Suprapubic skin (tissue), 4 donors: ENCODE measurements around the gene ZYG11A. TPM values are rescaled to one million over a fixed set of nuclear protein-coding genes. Genes with fewer than 3 reads are reported as not detected.

Source experiments
- DNase-seq, 2 donors: peaks; one replicate each; pipeline ENCODE4 v3.0.0-alpha.2; 2019; ENCODE audit warnings: low spot score in 2 of 2
- H3K27ac ChIP-seq: fragments of 200-600 bp; sonication (generic); one replicate; pipeline ENCODE4 v1.5.1; 2019
- H3K27me3 ChIP-seq: fragments of 200-600 bp; sonication (generic); one replicate; pipeline ENCODE4 v1.5.1; 2019
- H3K36me3 ChIP-seq: fragments of 200-600 bp; sonication (generic); one replicate; pipeline ENCODE4 v1.5.1; 2019
- H3K4me1 ChIP-seq: fragments of 200-600 bp; sonication (generic); one replicate; pipeline ENCODE4 v1.5.1; 2019
- H3K4me3 ChIP-seq: fragments of 200-600 bp; sonication (generic); one replicate; pipeline ENCODE4 v1.5.1; 2019; ENCODE audit warnings: mild to moderate bottlenecking
- H3K9me3 ChIP-seq: fragments of 200-600 bp; sonication (generic); one replicate; pipeline ENCODE4 v1.5.1; 2019
- CTCF ChIP-seq, 2 donors: fragments of 200-600 bp in 1 of 2; fragments of 450-650 bp in 1 of 2; sonication (generic) in 1 of 2; IDR thresholded peaks; one replicate each; pipeline ENCODE4 v1.5.1; 2016 to 2019; ENCODE audit warnings: antibody characterized with exemption in 2 of 2, mild to moderate bottlenecking in 1 of 2, moderate library complexity in 1 of 2
- EP300 ChIP-seq: sonication (generic); formaldehyde crosslinking; IDR thresholded peaks from one replicate; pipeline ENCODE4 v1.6.1; 2017; ENCODE audit warnings: antibody characterized with exemption
- POLR2A ChIP-seq, 2 donors: fragments of 450-650 bp; IDR thresholded peaks; one replicate each; pipeline ENCODE4 v1.6.1; 2017; ENCODE audit warnings: antibody characterized with exemption in 2 of 2, mild to moderate bottlenecking in 2 of 2, moderate library complexity in 2 of 2
- POLR2AphosphoS5 ChIP-seq, 3 donors: sonication (generic); formaldehyde crosslinking; IDR thresholded peaks; one replicate each; pipeline ENCODE4 v1.6.1; 2017; ENCODE audit warnings: antibody characterized with exemption in 3 of 3
- WGBS: methylation state at CpG from one replicate; pipeline ENCODE4 v1.1.5; 2018; 5-methylcytosine and 5-hydroxymethylcytosine counted together
- total RNA-seq, 4 donors: library from RNA; depleted of rRNA; stranded (reverse); fragments of >200 nt; gene quantifications; one replicate each; pipeline ENCODE4 v1.1.0, GENCODE V29; 2016

Gene ZYG11A
- total RNA-seq, 4 donors from 2014 or later, result 0.26 TPM; not detected in 3

- H3K4me3 ChIP-seq, result no peak overlapping the region
Measured at GRCh38 chr1:52925571-52926005, 83.0 kb downstream of the ZYG11A start.

GRCh38 chr1:52926864-52927211 is 84.3 kb downstream of the ZYG11A start:
- Histone ChIP-seq H3K27ac (peak overlapping the region; percentile 70), H3K27me3 (no peaks in the 10 kb centered on the region), H3K4me3 (peak overlapping the region; percentile 77), H3K4me1 (peaks cover 16% of the 10 kb centered on the region), H3K36me3 (no peaks in the 10 kb centered on the region), H3K9me3 (no peaks in the 10 kb centered on the region)
- 21% methylated on average over 8 of the region's 12 CpGs for WGBS
- TF ChIP-seq EP300 (no peak), POLR2A (IDR thresholded peaks at IDR 0.05) (no peak), POLR2AphosphoS5 (IDR thresholded peaks at IDR 0.05) (no peak), CTCF (IDR thresholded peaks at IDR 0.05) (no peak)
- DNase-seq, result no peak

More at GRCh38 chr1:52925571-52926005, 83.0 kb downstream of the ZYG11A start:
- peaks cover 28% of the 10 kb centered on the region for H3K4me1 ChIP-seq
- 61% methylated on average over 5 of the region's 5 CpGs for WGBS
- no peak for DNase-seq
- TF ChIP-seq POLR2A (IDR thresholded peaks at IDR 0.05) (no peak), POLR2AphosphoS5 (IDR thresholded peaks at IDR 0.05) (no peak), CTCF (IDR thresholded peaks at IDR 0.05) (no peak), EP300 (no peak)
- no peaks in the 10 kb centered on the region for H3K9me3 ChIP-seq
- no peaks in the 10 kb centered on the region for H3K27me3 ChIP-seq
- H3K27ac ChIP-seq, result no peak overlapping the region
- no peaks in the 10 kb centered on the region for H3K36me3 ChIP-seq

GRCh38 chr1:52927212-52928014 is 84.9 kb downstream of the ZYG11A start, which contains the start of gene SCP2:
Gene SCP2, plus strand, starts transcription at chr1:52927276. Its CDS starts 121 bp downstream, at chr1:52927397.
- DNase-seq, result peak; percentile 88 to 93
- Histone ChIP-seq H3K9me3 (no peaks in the 10 kb centered on the region), H3K27me3 (no peaks in the 10 kb centered on the region), H3K36me3 (no peaks in the 10 kb centered on the region), H3K4me1 (peaks cover 16% of the 10 kb centered on the region), H3K4me3 (peak within 1 kb of the TSS; percentile 77), H3K27ac (peak within 1 kb of the TSS; percentile 70)
- TF ChIP-seq POLR2AphosphoS5 (IDR thresholded peaks at IDR 0.05) (no peak), POLR2A (IDR thresholded peaks at IDR 0.05) (peak in 1 of 2 donors; percentile 18), CTCF (IDR thresholded peaks at IDR 0.05) (no peak), EP300 (no peak)
- 0% methylated on average over 23 of the region's 65 CpGs for WGBS

- H3K27ac ChIP-seq, result no peak overlapping the region
- DNase-seq, result no peak
- WGBS, result 21% methylated on average over 15 of the region's 15 CpGs
- peaks cover 16% of the 10 kb centered on the region for H3K4me1 ChIP-seq
- TF ChIP-seq POLR2A (IDR thresholded peaks at IDR 0.05), result no peak
- TF ChIP-seq EP300, result no peak
- no peak for TF ChIP-seq CTCF (IDR thresholded peaks at IDR 0.05)
- TF ChIP-seq POLR2AphosphoS5 (IDR thresholded peaks at IDR 0.05), result no peak
- no peaks in the 10 kb centered on the region for H3K27me3 ChIP-seq
- peak overlapping the region; percentile 77 for H3K4me3 ChIP-seq
- no peaks in the 10 kb centered on the region for H3K36me3 ChIP-seq
- H3K9me3 ChIP-seq, result no peaks in the 10 kb centered on the region
Measured at GRCh38 chr1:52928015-52928404, 85.5 kb downstream of the ZYG11A start.

GRCh38 chr1:52929019-52929418 is 86.5 kb downstream of the ZYG11A start:
- no peak overlapping the region for H3K4me3 ChIP-seq
- H3K27me3 ChIP-seq, result no peaks in the 10 kb centered on the region
- DNase-seq, result no peak
- no peaks in the 10 kb centered on the region for H3K36me3 ChIP-seq
- no peak for TF ChIP-seq POLR2A (IDR thresholded peaks at IDR 0.05)
- TF ChIP-seq POLR2AphosphoS5 (IDR thresholded peaks at IDR 0.05), result no peak
- no peak for TF ChIP-seq EP300
- TF ChIP-seq CTCF (IDR thresholded peaks at IDR 0.05), result no peak
- no peaks in the 10 kb centered on the region for H3K9me3 ChIP-seq
- peaks cover 16% of the 10 kb centered on the region for H3K4me1 ChIP-seq
- WGBS, result 90% methylated on average over 4 of the region's 4 CpGs
- no peak overlapping the region for H3K27ac ChIP-seq
